CD14-positive monocyte (primary cell): Measurements from ENCODE around the gene ANKRD40CL. TPM values are rescaled to one million over a fixed set of nuclear protein-coding genes. Genes with fewer than 3 reads are reported as not detected.

ENCODE experiments used
- DNase-seq, 3 donors: peaks; one replicate each; pipeline ENCODE4 v3.0.0-alpha.2; 2011 to 2022
- H2AFZ ChIP-seq: 2 replicates; pipeline ENCODE4 v1.6.0; 2012; ENCODE audit warnings: mild to moderate bottlenecking, low read depth, low read length, inconsistent platforms; ENCODE audit not compliant: insufficient read depth, poor library complexity, severe bottlenecking
- H3K27ac ChIP-seq, 2 donors: 1 replicate in 1 of 2; 2 replicates in 1 of 2; pipeline ENCODE4 v1.5.1; 2012 to 2013; ENCODE audit warnings: low read length in 2 of 2, control low read depth in 1 of 2, inconsistent platforms in 1 of 2, low read depth in 1 of 2, mild to moderate bottlenecking in 1 of 2
- H3K27me3 ChIP-seq, 2 donors: one replicate each; pipeline versions ENCODE4 v1.6.0 to v1.6.1; 2011 to 2013; ENCODE audit warnings: low read length in 2 of 2; ENCODE audit not compliant: control insufficient read depth in 2 of 2, insufficient read depth in 2 of 2
- H3K36me3 ChIP-seq, 2 donors: replicated peaks in 1 of 2; 1 replicate in 1 of 2; 2 replicates in 1 of 2; pipeline versions ENCODE4 v1.5.1 to v1.6.1; 2012 to 2013; ENCODE audit warnings: low read length in 2 of 2, control low read depth in 1 of 2, inconsistent platforms in 1 of 2, mild to moderate bottlenecking in 1 of 2; ENCODE audit not compliant: insufficient read depth in 2 of 2, control insufficient read depth in 1 of 2
- H3K4me1 ChIP-seq, 2 donors: 1 replicate in 1 of 2; 2 replicates in 1 of 2; pipeline versions ENCODE4 v1.5.1 to v1.6.1; 2012 to 2013; ENCODE audit warnings: low read length in 2 of 2, control low read depth in 1 of 2, inconsistent platforms in 1 of 2, mild to moderate bottlenecking in 1 of 2, moderate library complexity in 1 of 2; ENCODE audit not compliant: insufficient read depth in 2 of 2, control insufficient read depth in 1 of 2
- H3K4me2 ChIP-seq: replicated peaks from 2 replicates; pipeline ENCODE3; 2012; ENCODE audit warnings: low read length, moderate library complexity, mild to moderate bottlenecking; ENCODE audit not compliant: poor library complexity, severe bottlenecking; ENCODE audit errors: extremely low read depth
- H3K4me3 ChIP-seq, 3 experiments: fragments of 200-600 bp in 1 of 3; sonication (generic) in 1 of 3; replicated peaks in 1 of 3; 1 replicate in 2 of 3; 2 replicates in 1 of 3; pipeline ENCODE4 v1.5.1; 2011 to 2013; ENCODE audit warnings: low read length in 3 of 3, mild to moderate bottlenecking in 3 of 3, control low read depth in 2 of 3, low read depth in 2 of 3, inconsistent platforms in 1 of 3, moderate library complexity in 1 of 3
- H3K79me2 ChIP-seq: 2 replicates; pipeline ENCODE4 v1.6.0; 2012; ENCODE audit warnings: mild to moderate bottlenecking, control low read depth, inconsistent platforms, low read length, moderate library complexity; ENCODE audit not compliant: insufficient read depth
- H3K9ac ChIP-seq: 2 replicates; pipeline ENCODE4 v1.6.0; 2017; ENCODE audit warnings: low read length, mild to moderate bottlenecking; ENCODE audit not compliant: insufficient read depth, poor library complexity, severe bottlenecking
- H3K9me3 ChIP-seq, 2 donors: replicated peaks in 1 of 2; 1 replicate in 1 of 2; 2 replicates in 1 of 2; pipeline versions ENCODE4 v1.5.1 to v1.6.1; 2012 to 2013; ENCODE audit warnings: low read length in 2 of 2, control low read depth in 1 of 2; ENCODE audit not compliant: control insufficient read depth in 1 of 2, insufficient read depth in 1 of 2
- H4K20me1 ChIP-seq: 2 replicates; pipeline ENCODE4 v1.6.0; 2012; ENCODE audit warnings: mild to moderate bottlenecking, low read length, control low read depth, moderate library complexity; ENCODE audit not compliant: insufficient read depth
- H3K27ac Mint-ChIP-seq, 7 donors: one replicate each; pipeline ENCODE4 v1.8.0; 2020; ENCODE audit warnings: mild to moderate bottlenecking in 7 of 7, mixed read lengths in 7 of 7, moderate library complexity in 6 of 7, inconsistent platforms in 2 of 7
- H3K27me3 Mint-ChIP-seq, 3 donors: one replicate each; pipeline ENCODE4 v1.8.0; 2021 to 2022; ENCODE audit warnings: low read depth in 3 of 3, mild to moderate bottlenecking in 3 of 3, mixed read lengths in 3 of 3, moderate library complexity in 3 of 3, inconsistent platforms in 1 of 3
- H3K36me3 Mint-ChIP-seq, 2 donors: one replicate each; pipeline ENCODE4 v1.8.0; 2020; ENCODE audit warnings: mixed read lengths in 2 of 2, inconsistent platforms in 1 of 2, mild to moderate bottlenecking in 1 of 2
- H3K4me1 Mint-ChIP-seq: one replicate; pipeline ENCODE4 v1.8.0; 2020; ENCODE audit warnings: mild to moderate bottlenecking, mixed read lengths
- H3K4me3 Mint-ChIP-seq, 2 donors: one replicate each; pipeline ENCODE4 v1.8.0; 2020; ENCODE audit warnings: mild to moderate bottlenecking in 2 of 2, mixed read lengths in 2 of 2, moderate library complexity in 1 of 2
- H3K9me3 Mint-ChIP-seq, 7 donors: one replicate each; pipeline ENCODE4 v1.8.0; 2020 to 2022; ENCODE audit warnings: mixed read lengths in 7 of 7, mild to moderate bottlenecking in 6 of 7, moderate library complexity in 6 of 7, inconsistent platforms in 2 of 7
- CTCF ChIP-seq: fragments of 200-600 bp; IDR thresholded peaks from one replicate; pipeline ENCODE4 v1.8.0; 2022; ENCODE audit warnings: antibody characterized with exemption, mild to moderate bottlenecking
- WGBS: methylation state at CpG from one replicate; pipeline ENCODE4 v1.1.5; 2013; ENCODE audit warnings: missing lambda C conversion rate; ENCODE audit not compliant: insufficient coverage; 5-methylcytosine and 5-hydroxymethylcytosine counted together
- intact Hi-C, 2 donors: fragments of 100-400 bp; cut with micrococcal nuclease; formaldehyde crosslinking; loops; one replicate each; pipeline versions ENCODE4 v1.15.0 to v1.15.1; 2023
- polyA plus RNA-seq, 3 donors: library from polyadenylated mRNA; depleted of rRNA in 1 of 3; unstranded in 2 of 3; stranded (reverse) in 1 of 3; fragments of 300-500 nt in 2 of 3; fragments of >200 nt in 1 of 3; fragmentation: Illumina TruSeq in 2 of 3; gene quantifications; 1 replicate in 2 of 3; 2 replicates in 1 of 3; pipeline ENCODE4 v1.2.3, GENCODE V29; 2012 to 2021

ANKRD40CL gene
- polyA plus RNA-seq, 3 donors = not detected

- intact Hi-C loops = no loop called here
- Mint-ChIP-seq H3K4me1 (peaks cover 9% of the 10 kb centered on the region), H3K36me3 (no peaks in the 10 kb centered on the region), H3K27me3 (peaks cover 6 to 14% (median 12%) of the 10 kb centered on the region in 3 donors), H3K4me3 (no peak overlapping the region), H3K27ac (no peak overlapping the region), H3K9me3 (peaks cover 0 to 3% (median 0%) of the 10 kb centered on the region in 7 donors)
- H3K4me1 ChIP-seq = peaks cover 0 to 3% of the 10 kb centered on the region in 2 donors
- H3K4me3 ChIP-seq = no peak overlapping the region
- no peaks in the 10 kb centered on the region for H3K79me2 ChIP-seq
- H4K20me1 ChIP-seq = no peaks in the 10 kb centered on the region
- H2AFZ ChIP-seq = no peak overlapping the region
- peaks cover 0 to 6% of the 10 kb centered on the region in 2 donors for H3K27me3 ChIP-seq
- no peak overlapping the region for H3K27ac ChIP-seq
- H3K4me2 ChIP-seq = no peak overlapping the region
- H3K9me3 ChIP-seq = no peaks in the 10 kb centered on the region
- no peaks in the 10 kb centered on the region for H3K36me3 ChIP-seq
- no peak for TF ChIP-seq CTCF
- H3K9ac ChIP-seq = no peak overlapping the region
- WGBS = no CpG with 5 or more reads among the region's 9 CpGs
- DNase-seq = no peak
These were observed 12.5 kb upstream of the ANKRD40CL start for GRCh38 chr17:50779747-50780353.

GRCh38 chr17:50778988-50779387, 11.7 kb upstream of the ANKRD40CL start:
- Mint-ChIP-seq H3K4me1 (peaks cover 9% of the 10 kb centered on the region), H3K4me3 (no peak overlapping the region), H3K27me3 (peaks cover 6 to 14% (median 14%) of the 10 kb centered on the region in 3 donors), H3K9me3 (peaks cover 0 to 3% (median 0%) of the 10 kb centered on the region in 7 donors), H3K27ac (no peak overlapping the region), H3K36me3 (no peaks in the 10 kb centered on the region)
- H3K79me2 ChIP-seq = no peaks in the 10 kb centered on the region
- DNase-seq = no peak
- WGBS = no CpG with 5 or more reads among the region's 4 CpGs
- no peak for TF ChIP-seq CTCF
- H2AFZ ChIP-seq = no peak overlapping the region
- H3K36me3 ChIP-seq = no peaks in the 10 kb centered on the region
- no peaks in the 10 kb centered on the region for H4K20me1 ChIP-seq
- H3K9me3 ChIP-seq = no peaks in the 10 kb centered on the region
- H3K27ac ChIP-seq = no peak overlapping the region
- no peak overlapping the region for H3K4me2 ChIP-seq
- no peak overlapping the region for H3K9ac ChIP-seq
- peaks cover 0 to 6% of the 10 kb centered on the region in 2 donors for H3K27me3 ChIP-seq
- no peak overlapping the region for H3K4me3 ChIP-seq
- peaks cover 0 to 3% of the 10 kb centered on the region in 2 donors for H3K4me1 ChIP-seq
- intact Hi-C loops = no loop called here
